Panc1 (cell line): ENCODE data around the gene PDZRN4.

ENCODE experiments used
- CTCF ChIP-seq: fragments of 450-650 bp; IDR thresholded peaks from 2 replicates; pipeline ENCODE4 v1.5.1; 2017; ENCODE audit warnings: mild to moderate bottlenecking
- REST ChIP-seq, 2 experiments: IDR thresholded peaks; 2 replicates each; pipeline ENCODE4 v1.6.1; 2011 to 2012; ENCODE audit warnings: low read depth in 2 of 2, control low read depth in 1 of 2, low read length in 1 of 2, mild to moderate bottlenecking in 1 of 2, moderate library complexity in 1 of 2; ENCODE audit not compliant: insufficient read depth in 1 of 2

- no peak for TF ChIP-seq CTCF
- no peak for TF ChIP-seq REST (IDR thresholded peaks at IDR 0.05; ENCODE audit: insufficient read depth in 1 of 2, low read depth in 2 of 2, low read length in 1 of 2)
Observed at GRCh38 chr12:41424651-41425050, 236.5 kb downstream of the PDZRN4 start.
